Activated naive CD8-positive, alpha-beta T cell (primary cell): ENCODE results near the gene LRMDA.

Experiments used
- H3K27ac Mint-ChIP-seq: one replicate; pipeline ENCODE4 v1.8.0; 2021; ENCODE audit warnings: mixed read lengths
- H3K27me3 Mint-ChIP-seq: one replicate; pipeline ENCODE4 v1.8.0; 2021; ENCODE audit warnings: mixed read lengths
- H3K36me3 Mint-ChIP-seq: one replicate; pipeline ENCODE4 v1.8.0; 2021; ENCODE audit warnings: mixed read lengths
- H3K4me1 Mint-ChIP-seq: one replicate; pipeline ENCODE4 v1.8.0; 2021; ENCODE audit warnings: low read depth, mixed read lengths
- H3K4me3 Mint-ChIP-seq: one replicate; pipeline ENCODE4 v1.8.0; 2021; ENCODE audit warnings: mild to moderate bottlenecking, mixed read lengths
- H3K9me3 Mint-ChIP-seq: one replicate; pipeline ENCODE4 v1.8.0; 2021; ENCODE audit warnings: low read depth, mixed read lengths

Gene LRMDA

DNA sequence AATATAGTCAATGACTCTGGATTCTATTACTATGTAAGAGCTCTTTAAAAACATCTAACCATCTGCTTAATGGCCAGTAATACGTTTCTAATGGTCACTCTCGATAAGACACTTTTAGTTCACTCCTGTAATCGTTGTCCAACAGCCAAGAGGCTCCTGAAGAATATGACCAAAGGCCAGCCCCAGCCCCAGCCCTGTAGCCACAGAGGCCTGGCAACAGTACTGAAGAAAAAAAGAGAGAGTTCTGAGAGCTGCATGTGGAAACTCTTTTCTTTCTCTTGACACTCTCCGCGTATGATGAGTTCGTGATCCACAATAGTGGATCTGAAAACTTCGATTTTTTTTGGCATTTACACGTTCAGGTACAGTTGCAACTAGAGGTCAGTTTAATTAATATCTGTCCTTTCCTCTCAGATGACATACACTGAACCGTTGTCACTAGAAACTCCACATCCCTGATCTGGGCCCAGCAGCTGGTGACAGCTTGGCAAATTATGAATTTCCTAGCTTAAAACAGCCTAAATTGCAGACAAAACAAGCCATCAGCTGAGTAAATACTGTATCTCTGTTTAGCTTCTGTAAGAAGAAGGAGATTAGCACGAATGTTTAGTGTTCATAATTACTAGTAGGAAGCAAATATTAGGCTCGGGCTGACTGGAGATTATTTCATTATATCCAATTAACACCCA lies 456.7 kb downstream of the LRMDA start:
- Mint-ChIP-seq H3K4me1 (no peaks in the 10 kb centered on the region), H3K4me3 (no peak overlapping the region), H3K9me3 (no peaks in the 10 kb centered on the region), H3K27ac (no peak overlapping the region), H3K27me3 (no peaks in the 10 kb centered on the region), H3K36me3 (no peaks in the 10 kb centered on the region)

- Mint-ChIP-seq H3K9me3 (no peaks in the 10 kb centered on the region), H3K27me3 (no peaks in the 10 kb centered on the region), H3K4me1 (no peaks in the 10 kb centered on the region), H3K36me3 (no peaks in the 10 kb centered on the region), H3K27ac (no peak overlapping the region), H3K4me3 (no peak overlapping the region)
Measured at GRCh38 chr10:75889051-75889450, 457.6 kb downstream of the LRMDA start.

DNA sequence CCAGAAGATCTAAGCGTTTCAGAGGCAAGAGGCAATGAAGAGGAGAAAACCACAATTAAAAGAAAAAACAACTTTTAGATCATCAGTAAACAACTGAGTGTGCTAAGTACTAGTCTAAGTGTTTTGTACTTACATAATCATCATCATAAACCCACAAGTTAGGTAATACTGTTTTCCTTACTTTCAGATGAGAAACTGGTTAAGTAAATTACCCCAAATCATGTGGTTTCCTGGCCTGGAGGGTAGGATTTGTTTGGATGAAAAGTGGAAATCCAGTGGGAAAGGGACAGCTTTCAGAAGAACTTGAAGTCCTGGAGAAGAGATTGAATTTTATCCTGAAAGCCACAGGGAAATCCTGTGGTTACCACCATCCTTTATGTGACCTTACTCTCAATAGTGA lies 463.3 kb downstream of the LRMDA start:
- Mint-ChIP-seq H3K9me3 (no peaks in the 10 kb centered on the region), H3K4me1 (no peaks in the 10 kb centered on the region), H3K27me3 (no peaks in the 10 kb centered on the region), H3K27ac (no peak overlapping the region), H3K36me3 (no peaks in the 10 kb centered on the region), H3K4me3 (no peak overlapping the region)

GRCh38 chr10:75895259-75895658 lies 463.8 kb downstream of the LRMDA start:
- H3K27me3 Mint-ChIP-seq: no peaks in the 10 kb centered on the region
- no peaks in the 10 kb centered on the region for H3K4me1 Mint-ChIP-seq

GRCh38 chr10:75899816-75900390 lies 468.5 kb downstream of the LRMDA start:
- Mint-ChIP-seq H3K9me3 (no peaks in the 10 kb centered on the region), H3K36me3 (no peaks in the 10 kb centered on the region), H3K4me1 (no peaks in the 10 kb centered on the region), H3K4me3 (no peak overlapping the region), H3K27ac (no peak overlapping the region), H3K27me3 (peaks cover 5% of the 10 kb centered on the region)

More at GRCh38 chr10:75895259-75895658, 463.8 kb downstream of the LRMDA start:
- Mint-ChIP-seq H3K4me3 (no peak overlapping the region), H3K27ac (no peak overlapping the region), H3K9me3 (no peaks in the 10 kb centered on the region), H3K36me3 (no peaks in the 10 kb centered on the region)

DNA sequence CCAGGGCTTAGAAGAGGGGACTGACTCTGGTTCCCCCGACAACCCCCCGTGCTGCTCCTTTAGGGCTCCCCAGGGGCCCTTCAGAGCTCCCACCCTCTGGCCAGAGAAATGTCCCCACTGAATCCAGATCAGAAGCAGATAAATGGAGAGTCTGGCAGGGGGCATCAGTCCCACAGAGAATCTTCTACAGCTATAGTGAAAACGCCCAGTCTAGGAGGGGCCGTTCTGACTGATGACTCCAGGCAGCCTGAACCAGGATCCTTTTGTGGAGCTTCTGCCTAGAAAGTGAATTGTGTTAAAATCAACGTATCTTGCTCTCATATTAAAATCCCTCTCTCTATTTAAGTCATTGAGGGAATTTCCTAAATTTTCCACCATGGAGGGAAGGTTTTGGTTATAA lies 471.4 kb downstream of the LRMDA start:
- Mint-ChIP-seq H3K9me3 (no peaks in the 10 kb centered on the region), H3K4me3 (no peak overlapping the region), H3K4me1 (no peaks in the 10 kb centered on the region), H3K27me3 (peaks cover 5% of the 10 kb centered on the region), H3K27ac (no peak overlapping the region), H3K36me3 (no peaks in the 10 kb centered on the region)

GRCh38 chr10:75904499-75905283 lies 473.3 kb downstream of the LRMDA start:
- no peak overlapping the region for H3K4me3 Mint-ChIP-seq
- no peaks in the 10 kb centered on the region for H3K4me1 Mint-ChIP-seq
- peaks cover 5% of the 10 kb centered on the region for H3K27me3 Mint-ChIP-seq
- H3K36me3 Mint-ChIP-seq: no peaks in the 10 kb centered on the region
- no peaks in the 10 kb centered on the region for H3K9me3 Mint-ChIP-seq
- H3K27ac Mint-ChIP-seq: no peak overlapping the region

- Mint-ChIP-seq H3K9me3 (no peaks in the 10 kb centered on the region), H3K4me3 (no peak overlapping the region), H3K27ac (no peak overlapping the region), H3K36me3 (no peaks in the 10 kb centered on the region), H3K4me1 (no peaks in the 10 kb centered on the region), H3K27me3 (peaks cover 5% of the 10 kb centered on the region)
Measured at GRCh38 chr10:75905490-75905889, 474.1 kb downstream of the LRMDA start.

DNA sequence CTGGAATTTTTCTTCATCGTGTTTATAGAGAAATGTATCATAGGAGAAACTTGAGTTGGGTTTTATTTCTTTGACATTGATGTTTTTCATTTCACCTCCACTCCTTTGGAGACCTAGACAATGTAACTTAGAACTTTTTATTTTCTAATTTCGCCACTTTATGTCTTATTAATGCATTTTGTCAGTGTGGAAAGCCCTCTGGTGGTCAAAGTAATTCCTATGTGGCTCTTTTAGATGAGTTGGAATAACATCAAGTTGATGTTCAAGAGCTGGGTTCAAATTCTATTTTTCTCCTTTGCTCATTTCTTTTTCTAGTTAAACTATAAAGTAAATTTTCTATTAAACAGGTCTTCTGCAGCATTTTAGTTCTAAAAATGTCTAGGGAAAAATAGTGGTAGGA lies 478.6 kb downstream of the LRMDA start:
- Mint-ChIP-seq H3K9me3 (no peaks in the 10 kb centered on the region), H3K4me3 (no peak overlapping the region), H3K27ac (no peak overlapping the region), H3K27me3 (no peaks in the 10 kb centered on the region), H3K4me1 (no peaks in the 10 kb centered on the region), H3K36me3 (no peaks in the 10 kb centered on the region)

DNA sequence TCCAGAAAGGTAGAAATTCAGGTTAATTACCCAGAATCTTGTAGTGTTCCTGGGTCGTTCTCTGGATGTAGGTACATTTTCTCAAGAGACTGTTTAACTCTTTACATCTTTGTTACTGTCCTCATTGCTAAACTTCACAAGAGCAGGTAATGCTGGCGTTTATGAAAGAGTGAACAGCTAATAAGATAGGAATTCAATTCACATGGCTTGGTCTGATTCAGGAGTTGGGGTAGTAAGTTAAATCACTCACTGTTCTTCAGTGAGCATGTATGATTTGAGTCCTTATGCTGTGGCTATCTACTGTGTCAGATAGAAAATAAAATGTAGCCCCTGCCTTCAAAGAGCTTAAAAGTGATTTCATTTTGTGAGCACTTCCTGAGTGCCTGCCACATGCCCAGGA lies 480.0 kb downstream of the LRMDA start:
- H3K4me1 Mint-ChIP-seq: no peaks in the 10 kb centered on the region
- H3K27ac Mint-ChIP-seq: no peak overlapping the region
- no peaks in the 10 kb centered on the region for H3K9me3 Mint-ChIP-seq
- no peaks in the 10 kb centered on the region for H3K36me3 Mint-ChIP-seq
- no peak overlapping the region for H3K4me3 Mint-ChIP-seq
- H3K27me3 Mint-ChIP-seq: peaks cover 2% of the 10 kb centered on the region

DNA sequence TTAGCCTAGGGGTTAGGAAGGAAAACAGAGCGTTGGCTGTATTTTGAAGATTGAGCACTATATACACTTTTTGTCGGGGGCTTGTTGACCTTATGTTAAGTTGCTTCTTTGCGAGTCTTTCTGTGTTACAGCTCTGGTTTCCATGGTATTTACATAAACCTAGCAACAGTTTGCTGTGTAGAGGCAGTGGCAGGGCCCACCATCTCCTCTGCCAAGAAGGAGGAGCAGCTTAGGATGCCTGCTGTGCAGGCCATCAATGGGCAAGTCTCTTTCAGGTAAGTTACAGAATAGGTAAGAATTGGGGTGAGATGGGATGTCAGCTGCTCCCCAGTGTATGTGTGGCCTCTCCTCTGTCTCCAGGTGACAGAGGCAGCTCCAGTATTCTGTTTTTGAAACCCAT lies 485.5 kb downstream of the LRMDA start:
- Mint-ChIP-seq H3K4me1 (no peaks in the 10 kb centered on the region), H3K27ac (no peak overlapping the region)

DNA sequence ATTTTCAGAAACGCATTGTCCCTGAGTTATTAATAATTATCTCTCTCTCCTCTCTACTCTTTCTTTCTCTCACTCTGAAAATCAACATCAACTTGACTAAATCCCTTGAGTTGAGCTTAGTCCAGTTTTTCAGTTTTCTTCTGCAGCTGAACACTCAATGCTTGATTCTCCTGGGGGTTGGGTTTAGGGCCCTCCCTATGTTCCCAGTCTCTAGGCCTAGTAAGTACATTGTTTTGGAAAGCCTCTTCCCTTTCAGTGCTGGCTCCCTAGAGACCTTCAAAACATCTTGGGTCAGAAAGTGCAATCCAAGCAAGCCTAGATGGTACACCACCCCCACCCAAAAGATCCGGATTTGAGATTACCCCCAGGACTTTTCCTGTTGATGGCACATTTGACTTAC lies 488.5 kb downstream of the LRMDA start:
- Mint-ChIP-seq H3K4me1 (no peaks in the 10 kb centered on the region), H3K36me3 (no peaks in the 10 kb centered on the region), H3K27me3 (peaks cover 3% of the 10 kb centered on the region), H3K4me3 (no peak overlapping the region), H3K27ac (no peak overlapping the region), H3K9me3 (no peaks in the 10 kb centered on the region)

More for the DNA sequence above, 485.5 kb downstream of the LRMDA start:
- Mint-ChIP-seq H3K27me3 (peaks cover 2% of the 10 kb centered on the region), H3K36me3 (no peaks in the 10 kb centered on the region), H3K9me3 (no peaks in the 10 kb centered on the region), H3K4me3 (no peak overlapping the region)

- Mint-ChIP-seq H3K4me3 (no peak overlapping the region), H3K27me3 (peaks cover 1% of the 10 kb centered on the region), H3K4me1 (no peaks in the 10 kb centered on the region), H3K36me3 (no peaks in the 10 kb centered on the region), H3K27ac (no peak overlapping the region), H3K9me3 (no peaks in the 10 kb centered on the region)
Measured at GRCh38 chr10:75922435-75922834, 491.0 kb downstream of the LRMDA start.

- Mint-ChIP-seq H3K36me3 (no peaks in the 10 kb centered on the region), H3K27ac (no peak overlapping the region), H3K4me1 (no peaks in the 10 kb centered on the region), H3K9me3 (no peaks in the 10 kb centered on the region), H3K4me3 (no peak overlapping the region), H3K27me3 (peaks cover 1% of the 10 kb centered on the region)
Measured at GRCh38 chr10:75924309-75924902, 493.0 kb downstream of the LRMDA start.

GRCh38 chr10:75925999-75926398 lies 494.6 kb downstream of the LRMDA start:
- Mint-ChIP-seq H3K4me1 (no peaks in the 10 kb centered on the region), H3K27ac (no peak overlapping the region), H3K27me3 (peaks cover 2% of the 10 kb centered on the region), H3K36me3 (no peaks in the 10 kb centered on the region), H3K9me3 (no peaks in the 10 kb centered on the region), H3K4me3 (no peak overlapping the region)
